Uterus (tissue), 4 donors: ENCODE results near the gene DCDC2. TPM values are rescaled to one million over a fixed set of nuclear protein-coding genes. Genes with fewer than 3 reads are reported as not detected.
"Not testable (repeated sequence)": the region's sequence is repeated elsewhere in the genome, so short reads cannot be mapped to it uniquely, and the experiment has no call there.

Source experiments
- DNase-seq, 2 donors: peaks; one replicate each; pipeline ENCODE4 v3.0.0-alpha.2; 2019 to 2020
- H3K27ac ChIP-seq, 2 donors: fragments of 200-600 bp; sonication (generic); 1 replicate in 1 of 2; 2 replicates in 1 of 2; pipeline ENCODE4 v1.5.1; 2016 to 2018
- H3K27me3 ChIP-seq, 2 donors: fragments of 200-600 bp; sonication (generic); one replicate each; pipeline ENCODE4 v1.5.1; 2018 to 2019; ENCODE audit warnings: control low read depth in 1 of 2
- H3K36me3 ChIP-seq, 2 donors: fragments of 200-600 bp; sonication (generic); one replicate each; pipeline ENCODE4 v1.5.1; 2019; ENCODE audit warnings: control low read depth in 1 of 2
- H3K4me1 ChIP-seq, 2 donors: fragments of 200-600 bp; sonication (generic); one replicate each; pipeline ENCODE4 v1.5.1; 2018 to 2019; ENCODE audit warnings: control low read depth in 1 of 2
- H3K4me3 ChIP-seq, 2 donors: fragments of 200-600 bp; sonication (generic); 1 replicate in 1 of 2; 2 replicates in 1 of 2; pipeline ENCODE4 v1.5.1; 2018 to 2019; ENCODE audit warnings: mild to moderate bottlenecking in 1 of 2
- H3K9me3 ChIP-seq, 2 donors: fragments of 200-600 bp; sonication (generic); one replicate each; pipeline ENCODE4 v1.5.1; 2019; ENCODE audit warnings: control low read depth in 1 of 2
- POLR2A ChIP-seq, 2 donors: fragments of 450-650 bp; IDR thresholded peaks; one replicate each; pipeline ENCODE4 v1.6.1; 2016; ENCODE audit warnings: antibody characterized with exemption in 2 of 2, mild to moderate bottlenecking in 1 of 2, moderate library complexity in 1 of 2
- intact Hi-C: fragments of 100-400 bp; cut with DNase I; formaldehyde crosslinking; loops from one replicate; pipeline ENCODE4 v1.15.1; 2023; ENCODE audit warnings: low total_unique reads
- total RNA-seq, 4 donors: library from RNA; depleted of rRNA in 3 of 4; stranded (reverse); fragments of >200 nt in 3 of 4; gene quantifications; one replicate each; pipeline versions ENCODE4 v1.1.0 to v1.2.4, GENCODE V29; 2014 to 2023
- TF ChIP-seq, protein P1 (sequence below), 4 experiments: fragments of 200-600 bp in 2 of 4; fragments of 450-650 bp in 2 of 4; sonication (generic) in 2 of 4; IDR thresholded peaks; one replicate each; pipeline ENCODE4 v1.5.1; 2016 to 2019; ENCODE audit warnings: antibody characterized with exemption in 4 of 4, mild to moderate bottlenecking in 2 of 4, moderate library complexity in 1 of 4
- donor health status: DM: yes; HTN: yes; CAD: no.

The DCDC2 gene
- total RNA-seq, 4 donors from 2014 or later, result 1.0 to 7.4 TPM; not detected in 2

DNA sequence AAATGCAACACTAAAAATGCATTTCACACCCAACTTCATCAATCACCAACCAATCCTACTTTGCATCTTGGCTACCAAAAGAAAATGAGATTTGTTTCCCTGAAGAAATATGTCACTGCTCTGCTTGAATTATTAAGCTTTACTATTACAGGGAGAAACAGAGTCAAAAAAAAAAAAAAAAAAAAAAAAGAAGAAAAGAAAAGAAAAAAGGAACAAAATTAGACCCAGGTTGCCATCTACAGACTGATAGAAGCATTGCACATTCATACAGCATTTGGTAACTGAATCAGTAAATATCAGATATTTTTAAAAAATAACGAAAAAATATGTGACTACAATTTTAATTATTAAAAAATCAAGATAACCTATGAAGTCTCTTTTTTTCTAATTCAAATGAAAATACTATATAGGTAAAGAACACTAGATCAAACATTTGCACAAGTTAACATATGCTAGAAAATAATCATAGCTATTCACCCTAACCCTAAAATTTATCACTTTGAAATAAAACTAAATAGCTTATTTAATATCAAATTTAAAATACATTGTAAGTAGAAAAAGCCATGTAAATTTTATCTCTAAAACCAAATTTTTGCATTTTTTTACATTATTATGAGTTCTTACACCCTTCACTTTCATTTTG, 83.3 kb downstream of the DCDC2 start:
- Histone ChIP-seq H3K36me3 (no peaks in the 10 kb centered on the region), H3K4me1 (no peaks in the 10 kb centered on the region), H3K9me3 (no peaks in the 10 kb centered on the region), H3K4me3 (no peak overlapping the region), H3K27ac (no peak overlapping the region), H3K27me3 (no peaks in the 10 kb centered on the region)
- no peak for DNase-seq
- intact Hi-C loops, result no loop called here
- TF ChIP-seq POLR2A (IDR thresholded peaks at IDR 0.05), result no peak
- TF ChIP-seq, protein P1, sequence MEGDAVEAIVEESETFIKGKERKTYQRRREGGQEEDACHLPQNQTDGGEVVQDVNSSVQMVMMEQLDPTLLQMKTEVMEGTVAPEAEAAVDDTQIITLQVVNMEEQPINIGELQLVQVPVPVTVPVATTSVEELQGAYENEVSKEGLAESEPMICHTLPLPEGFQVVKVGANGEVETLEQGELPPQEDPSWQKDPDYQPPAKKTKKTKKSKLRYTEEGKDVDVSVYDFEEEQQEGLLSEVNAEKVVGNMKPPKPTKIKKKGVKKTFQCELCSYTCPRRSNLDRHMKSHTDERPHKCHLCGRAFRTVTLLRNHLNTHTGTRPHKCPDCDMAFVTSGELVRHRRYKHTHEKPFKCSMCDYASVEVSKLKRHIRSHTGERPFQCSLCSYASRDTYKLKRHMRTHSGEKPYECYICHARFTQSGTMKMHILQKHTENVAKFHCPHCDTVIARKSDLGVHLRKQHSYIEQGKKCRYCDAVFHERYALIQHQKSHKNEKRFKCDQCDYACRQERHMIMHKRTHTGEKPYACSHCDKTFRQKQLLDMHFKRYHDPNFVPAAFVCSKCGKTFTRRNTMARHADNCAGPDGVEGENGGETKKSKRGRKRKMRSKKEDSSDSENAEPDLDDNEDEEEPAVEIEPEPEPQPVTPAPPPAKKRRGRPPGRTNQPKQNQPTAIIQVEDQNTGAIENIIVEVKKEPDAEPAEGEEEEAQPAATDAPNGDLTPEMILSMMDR (IDR thresholded peaks at IDR 0.05), result peak in 2 of 4 experiments; percentile 23 to 42

- DNase-seq, result no peak
- Histone ChIP-seq H3K4me3 (no peak overlapping the region), H3K4me1 (no peaks in the 10 kb centered on the region), H3K27me3 (no peaks in the 10 kb centered on the region), H3K36me3 (no peaks in the 10 kb centered on the region), H3K27ac (no peak overlapping the region), H3K9me3 (no peaks in the 10 kb centered on the region)
- intact Hi-C loops, result no loop called here
- TF ChIP-seq, protein P1 (IDR thresholded peaks at IDR 0.05), result no peak
- no peak for TF ChIP-seq POLR2A (IDR thresholded peaks at IDR 0.05)
Measured at GRCh38 chr6:24273096-24273870, 84.6 kb downstream of the DCDC2 start.

GRCh38 chr6:24272553-24272952, 85.3 kb downstream of the DCDC2 start:
- Histone ChIP-seq H3K9me3 (no peaks in the 10 kb centered on the region), H3K36me3 (no peaks in the 10 kb centered on the region), H3K27ac (no peak overlapping the region), H3K4me3 (no peak overlapping the region), H3K27me3 (no peaks in the 10 kb centered on the region), H3K4me1 (no peaks in the 10 kb centered on the region)
- no peak for TF ChIP-seq POLR2A (IDR thresholded peaks at IDR 0.05)
- TF ChIP-seq, protein P1 (IDR thresholded peaks at IDR 0.05), result no peak
- no peak for DNase-seq
- intact Hi-C loops, result no loop called here

DNA sequence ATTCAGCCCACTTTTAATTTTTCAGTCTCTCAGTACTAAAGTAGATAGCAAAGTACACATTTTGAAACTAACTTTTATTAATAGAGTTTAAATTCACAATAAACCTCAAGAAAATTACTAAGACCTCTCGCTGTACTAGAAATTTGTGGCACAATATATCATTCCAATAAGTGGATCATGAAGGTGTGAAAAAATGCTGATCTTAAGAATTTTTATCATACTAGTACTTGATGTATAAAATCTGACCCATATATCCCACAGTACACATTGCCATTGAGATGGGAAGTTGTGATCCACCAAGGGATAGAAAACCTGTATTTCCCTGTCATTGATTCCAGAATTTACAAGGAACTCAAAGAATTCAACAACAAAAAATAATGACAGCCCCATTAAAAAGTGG, 85.7 kb downstream of the DCDC2 start:
- Histone ChIP-seq H3K27me3 (no peaks in the 10 kb centered on the region), H3K36me3 (no peaks in the 10 kb centered on the region), H3K4me1 (no peaks in the 10 kb centered on the region), H3K9me3 (no peaks in the 10 kb centered on the region), H3K4me3 (no peak overlapping the region), H3K27ac (no peak overlapping the region)
- TF ChIP-seq POLR2A (IDR thresholded peaks at IDR 0.05), result no peak
- TF ChIP-seq, protein P1 (IDR thresholded peaks at IDR 0.05), result no peak
- intact Hi-C loops, result no loop called here
- DNase-seq, result no peak

GRCh38 chr6:24270011-24270410, 87.8 kb downstream of the DCDC2 start:
- no peak for DNase-seq
- Histone ChIP-seq H3K27me3 (no peaks in the 10 kb centered on the region), H3K27ac (no peak overlapping the region), H3K9me3 (no peaks in the 10 kb centered on the region), H3K4me3 (no peak overlapping the region), H3K4me1 (no peaks in the 10 kb centered on the region), H3K36me3 (no peaks in the 10 kb centered on the region)
- no peak for TF ChIP-seq POLR2A (IDR thresholded peaks at IDR 0.05)
- intact Hi-C loops, result no loop called here

DNA sequence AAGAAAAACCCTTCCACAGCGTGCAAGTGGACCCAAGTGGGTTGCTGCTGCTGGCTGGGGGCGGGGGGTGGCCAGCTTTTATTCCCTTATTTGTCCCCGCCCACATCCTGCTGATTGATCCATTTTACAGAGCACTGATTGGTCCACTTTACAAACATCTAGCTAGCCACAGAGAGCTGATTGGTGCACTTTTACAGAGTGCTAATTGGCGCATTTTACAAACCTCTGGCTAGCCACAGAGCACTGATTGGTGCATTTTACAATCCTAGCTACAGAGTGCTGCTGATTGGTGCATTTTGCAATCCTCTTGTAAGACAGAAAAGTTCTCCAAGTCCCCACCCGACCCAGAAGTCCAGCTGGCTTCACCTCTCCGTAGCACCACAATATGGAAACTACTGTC, 99.6 kb downstream of the DCDC2 start:
- intact Hi-C loops, H3K4me1 ChIP-seq, H3K27ac ChIP-seq, H3K4me3 ChIP-seq, DNase-seq, H3K36me3 ChIP-seq, H3K27me3 ChIP-seq, H3K9me3 ChIP-seq: not testable (repeated sequence)
